Erythroblast (primary cell): Measurements from ENCODE around the gene CEP43.

Source experiments
- GATA1 ChIP-seq: IDR thresholded peaks from 2 replicates; pipeline ENCODE4 v1.6.1; 2011; ENCODE audit warnings: low read depth, mild to moderate bottlenecking, control low read depth, low read length, moderate library complexity
- POLR2A ChIP-seq: IDR thresholded peaks from 2 replicates; pipeline ENCODE4 v1.6.1; 2011; ENCODE audit warnings: mild to moderate bottlenecking, low read length

GRCh38 chr6:167037762-167038161 is 38.6 kb downstream of the CEP43 start:
- TF ChIP-seq POLR2A, result no peak
- no peak for TF ChIP-seq GATA1
